Measurements from ENCODE around the gene NR3C2.
"Not testable (repeated sequence)": the region's sequence is repeated elsewhere in the genome, so short reads cannot be mapped to it uniquely, and the experiment has no call there.

NR3C2 gene

GRCh38 chr4:148211533-148211932, 230.7 kb downstream of the NR3C2 start:
- no peaks in the 10 kb centered on the region for H3K36me3 ChIP-seq (ENCODE audit: insufficient read depth, low read length)
- H3K9me3 ChIP-seq (replicated peaks; ENCODE audit: low read length), result no peaks in the 10 kb centered on the region
- H3K4me1 ChIP-seq (ENCODE audit: control insufficient read depth, insufficient read depth, low read length), result peaks cover 3% of the 10 kb centered on the region
- no peak overlapping the region for H3K4me3 ChIP-seq (ENCODE audit: low read length)
- no peak overlapping the region for H3K9ac ChIP-seq (ENCODE audit: low read depth, low read length)
- no peak overlapping the region for H3K4me2 ChIP-seq (ENCODE audit: low read length)
- H3K27me3 ChIP-seq (ENCODE audit: control insufficient read depth, insufficient read depth, low read length), result no peaks in the 10 kb centered on the region

- H3K27me3 ChIP-seq (ENCODE audit: control insufficient read depth, insufficient read depth, low read length), result no peaks in the 10 kb centered on the region
- H3K4me3 ChIP-seq (ENCODE audit: low read length), result no peak overlapping the region
- H3K9ac ChIP-seq (ENCODE audit: low read depth, low read length), result no peak overlapping the region
- H3K36me3 ChIP-seq (ENCODE audit: insufficient read depth, low read length), result no peaks in the 10 kb centered on the region
- no peaks in the 10 kb centered on the region for H3K9me3 ChIP-seq (replicated peaks; ENCODE audit: low read length)
- no peak overlapping the region for H3K4me2 ChIP-seq (ENCODE audit: low read length)
- H3K4me1 ChIP-seq (ENCODE audit: control insufficient read depth, insufficient read depth, low read length), result peaks cover 3% of the 10 kb centered on the region
Observed at GRCh38 chr4:148210661-148211060, 231.6 kb downstream of the NR3C2 start.

GRCh38 chr4:148207068-148207467, 235.1 kb downstream of the NR3C2 start:
- no peaks in the 10 kb centered on the region for H3K9me3 ChIP-seq (replicated peaks; ENCODE audit: low read length)
- H3K36me3 ChIP-seq (ENCODE audit: insufficient read depth, low read length), result no peaks in the 10 kb centered on the region
- no peaks in the 10 kb centered on the region for H3K4me1 ChIP-seq (ENCODE audit: control insufficient read depth, insufficient read depth, low read length)
- no peak overlapping the region for H3K4me2 ChIP-seq (ENCODE audit: low read length)
- H3K4me3 ChIP-seq (ENCODE audit: low read length), result no peak overlapping the region
- peaks cover 7% of the 10 kb centered on the region for H3K27me3 ChIP-seq (ENCODE audit: control insufficient read depth, insufficient read depth, low read length)
- no peak overlapping the region for H3K9ac ChIP-seq (ENCODE audit: low read depth, low read length)

DNA sequence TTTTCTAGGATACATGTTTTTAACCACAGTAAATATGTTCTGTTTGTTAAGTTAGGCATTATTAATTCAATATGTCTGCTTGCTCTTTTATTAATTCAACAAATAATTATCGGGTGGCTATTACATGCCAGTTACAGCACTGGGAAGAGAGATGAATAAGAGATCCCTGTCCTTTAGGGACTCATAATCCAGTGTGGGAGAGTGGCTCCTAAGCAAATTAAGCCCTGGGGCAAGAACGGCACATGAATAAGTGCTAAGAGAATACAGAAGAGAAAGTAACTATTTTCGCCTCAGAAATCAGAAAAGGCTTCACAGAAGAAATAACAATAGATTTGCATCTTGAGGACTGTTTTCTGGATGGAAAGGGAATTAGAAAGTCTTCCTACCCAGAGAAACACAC, 236.7 kb downstream of the NR3C2 start:
- H3K36me3 ChIP-seq (ENCODE audit: insufficient read depth, low read length), result no peaks in the 10 kb centered on the region
- H3K4me2 ChIP-seq (ENCODE audit: low read length), result no peak overlapping the region
- H3K27me3 ChIP-seq (ENCODE audit: control insufficient read depth, insufficient read depth, low read length), result peaks cover 7% of the 10 kb centered on the region
- H3K9ac ChIP-seq (ENCODE audit: low read depth, low read length), result no peak overlapping the region
- H3K4me3 ChIP-seq (ENCODE audit: low read length), result no peak overlapping the region
- H3K4me1 ChIP-seq (ENCODE audit: control insufficient read depth, insufficient read depth, low read length), result no peaks in the 10 kb centered on the region
- no peaks in the 10 kb centered on the region for H3K9me3 ChIP-seq (replicated peaks; ENCODE audit: low read length)

DNA sequence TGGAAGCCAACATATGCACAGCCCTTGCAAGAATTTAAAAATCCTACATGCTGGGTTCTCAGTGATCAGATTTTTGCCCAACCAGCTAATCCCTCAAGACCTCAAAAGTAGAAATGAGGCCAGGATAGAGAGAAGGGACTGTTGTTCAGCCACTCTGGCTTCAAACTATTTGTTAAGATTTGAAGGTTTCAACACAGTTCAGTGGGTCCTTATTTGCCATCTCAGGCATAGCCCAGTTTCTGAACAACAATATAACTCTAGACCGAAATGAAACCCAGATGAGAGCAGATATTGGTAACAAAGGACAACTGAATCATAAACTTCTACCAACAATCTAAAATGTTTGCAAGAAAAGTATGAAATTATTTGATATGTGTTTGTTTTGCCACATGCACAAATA, 237.3 kb downstream of the NR3C2 start:
- no peak overlapping the region for H3K4me2 ChIP-seq (ENCODE audit: low read length)
- H3K27me3 ChIP-seq (ENCODE audit: control insufficient read depth, insufficient read depth, low read length), result peaks cover 7% of the 10 kb centered on the region
- no peaks in the 10 kb centered on the region for H3K36me3 ChIP-seq (ENCODE audit: insufficient read depth, low read length)
- H3K9ac ChIP-seq (ENCODE audit: low read depth, low read length), result no peak overlapping the region
- H3K4me1 ChIP-seq (ENCODE audit: control insufficient read depth, insufficient read depth, low read length), result no peaks in the 10 kb centered on the region
- H3K9me3 ChIP-seq (replicated peaks; ENCODE audit: low read length), result no peaks in the 10 kb centered on the region
- H3K4me3 ChIP-seq (ENCODE audit: low read length), result no peak overlapping the region

- Histone ChIP-seq H3K9ac (ENCODE audit: low read depth, low read length) (no peak overlapping the region), H3K4me2 (ENCODE audit: low read length) (no peak overlapping the region), H3K4me1 (ENCODE audit: control insufficient read depth, insufficient read depth, low read length) (no peaks in the 10 kb centered on the region), H3K36me3 (ENCODE audit: insufficient read depth, low read length) (no peaks in the 10 kb centered on the region), H3K27me3 (ENCODE audit: control insufficient read depth, insufficient read depth, low read length) (peaks cover 7% of the 10 kb centered on the region), H3K4me3 (ENCODE audit: low read length) (no peak overlapping the region), H3K9me3 (replicated peaks; ENCODE audit: low read length) (no peaks in the 10 kb centered on the region)
Observed at GRCh38 chr4:148204171-148204570, 238.0 kb downstream of the NR3C2 start.

DNA sequence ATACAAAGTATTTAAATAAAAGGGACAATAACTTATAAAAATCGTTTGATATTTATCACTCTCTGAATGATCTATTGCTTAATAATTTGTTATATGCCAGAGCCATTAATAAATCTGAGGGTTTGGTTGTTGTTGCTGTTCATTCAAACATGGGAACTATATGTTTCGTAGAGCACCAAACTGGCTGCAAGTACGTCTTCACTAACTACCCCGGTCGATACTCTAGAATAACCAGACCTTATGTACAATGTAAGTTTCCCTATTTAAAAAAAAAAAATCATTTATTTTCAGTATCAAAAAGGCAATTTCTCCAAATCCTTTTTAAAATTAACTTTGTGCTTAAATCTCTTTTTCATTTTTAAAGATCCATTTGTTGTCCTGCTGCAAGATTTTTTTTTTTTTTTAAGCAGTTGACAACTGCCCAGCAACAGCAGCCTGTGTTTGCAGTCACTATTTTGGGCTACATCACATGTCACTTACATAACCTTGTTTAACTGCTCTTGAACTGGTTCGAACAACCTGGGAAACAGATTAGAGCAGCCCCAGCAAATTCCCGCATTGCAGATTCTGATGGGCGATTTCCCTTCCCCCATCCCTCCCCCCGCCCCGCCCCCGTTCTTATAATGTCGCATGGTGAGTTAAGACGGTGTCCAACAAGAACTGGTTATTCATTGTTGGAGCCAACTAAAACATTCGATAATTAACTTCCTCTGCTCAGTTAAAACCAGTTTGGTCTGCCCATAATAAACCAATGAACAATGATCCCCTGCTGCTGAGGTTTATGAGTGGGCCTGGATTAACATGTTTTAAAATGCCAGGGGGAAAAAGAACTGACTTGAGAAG, 238.9 kb downstream of the NR3C2 start:
- H3K9me3 ChIP-seq (replicated peaks; ENCODE audit: low read length), result no peaks in the 10 kb centered on the region
- H3K27me3 ChIP-seq (ENCODE audit: control insufficient read depth, insufficient read depth, low read length), result peaks cover 7% of the 10 kb centered on the region
- no peak overlapping the region for H3K4me2 ChIP-seq (ENCODE audit: low read length)
- H3K4me1 ChIP-seq (ENCODE audit: control insufficient read depth, insufficient read depth, low read length), result no peaks in the 10 kb centered on the region
- no peaks in the 10 kb centered on the region for H3K36me3 ChIP-seq (ENCODE audit: insufficient read depth, low read length)
- H3K9ac ChIP-seq (ENCODE audit: low read depth, low read length), result no peak overlapping the region
- no peak overlapping the region for H3K4me3 ChIP-seq (ENCODE audit: low read length)

DNA sequence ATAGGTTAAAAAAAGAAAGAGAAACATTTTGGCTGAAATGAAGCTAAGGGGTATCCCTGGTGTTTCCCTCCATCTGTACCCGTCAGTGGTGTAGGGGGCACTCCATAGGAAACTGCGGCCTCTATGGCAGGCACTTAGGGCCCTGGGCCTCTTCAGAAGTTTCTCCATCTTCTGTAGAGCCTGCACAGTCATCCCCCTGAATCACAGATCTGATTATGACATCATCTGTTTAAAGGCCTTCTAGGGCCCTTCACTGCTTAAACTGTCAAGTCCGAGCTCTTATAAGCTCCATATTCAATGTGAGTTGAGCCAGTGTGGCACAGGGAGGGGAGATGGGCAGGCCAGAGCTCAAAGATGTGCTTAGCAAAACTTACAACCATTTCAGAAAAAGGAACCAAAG, 241.3 kb downstream of the NR3C2 start:
- peaks cover 7% of the 10 kb centered on the region for H3K27me3 ChIP-seq (ENCODE audit: control insufficient read depth, insufficient read depth, low read length)
- no peak overlapping the region for H3K4me2 ChIP-seq (ENCODE audit: low read length)
- no peak overlapping the region for H3K4me3 ChIP-seq (ENCODE audit: low read length)
- no peaks in the 10 kb centered on the region for H3K4me1 ChIP-seq (ENCODE audit: control insufficient read depth, insufficient read depth, low read length)
- no peaks in the 10 kb centered on the region for H3K9me3 ChIP-seq (replicated peaks; ENCODE audit: low read length)
- no peak overlapping the region for H3K9ac ChIP-seq (ENCODE audit: low read depth, low read length)
- H3K36me3 ChIP-seq (ENCODE audit: insufficient read depth, low read length), result no peaks in the 10 kb centered on the region

DNA sequence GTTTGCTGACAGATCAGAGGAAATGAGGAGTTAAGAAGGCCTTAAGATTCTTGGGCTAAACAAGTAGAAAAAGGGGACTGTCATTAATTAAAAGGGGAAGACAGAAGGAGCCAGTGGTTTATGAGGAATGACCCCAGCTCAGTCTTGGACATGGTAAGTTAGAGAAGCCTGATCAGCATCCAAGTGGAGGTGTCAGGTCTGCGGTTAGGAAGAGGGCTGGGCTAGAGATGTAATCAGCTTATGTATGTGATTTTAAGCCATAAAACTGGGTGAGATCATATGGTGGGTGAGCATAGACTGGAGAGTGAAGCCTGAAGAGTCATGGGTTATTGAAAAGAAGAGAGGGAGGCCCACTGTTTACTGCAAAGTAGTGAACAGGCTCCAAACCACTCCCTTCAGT, 246.1 kb downstream of the NR3C2 start:
- H3K9me3 ChIP-seq (replicated peaks; ENCODE audit: low read length), result no peaks in the 10 kb centered on the region
- H3K9ac ChIP-seq (ENCODE audit: low read depth, low read length), result no peak overlapping the region
- H3K4me1 ChIP-seq (ENCODE audit: control insufficient read depth, insufficient read depth, low read length), result no peaks in the 10 kb centered on the region
- H3K4me2 ChIP-seq (ENCODE audit: low read length), result no peak overlapping the region
- no peak overlapping the region for H3K4me3 ChIP-seq (ENCODE audit: low read length)
- H3K27me3 ChIP-seq (ENCODE audit: control insufficient read depth, insufficient read depth, low read length), result no peaks in the 10 kb centered on the region
- H3K36me3 ChIP-seq (ENCODE audit: insufficient read depth, low read length), result no peaks in the 10 kb centered on the region

DNA sequence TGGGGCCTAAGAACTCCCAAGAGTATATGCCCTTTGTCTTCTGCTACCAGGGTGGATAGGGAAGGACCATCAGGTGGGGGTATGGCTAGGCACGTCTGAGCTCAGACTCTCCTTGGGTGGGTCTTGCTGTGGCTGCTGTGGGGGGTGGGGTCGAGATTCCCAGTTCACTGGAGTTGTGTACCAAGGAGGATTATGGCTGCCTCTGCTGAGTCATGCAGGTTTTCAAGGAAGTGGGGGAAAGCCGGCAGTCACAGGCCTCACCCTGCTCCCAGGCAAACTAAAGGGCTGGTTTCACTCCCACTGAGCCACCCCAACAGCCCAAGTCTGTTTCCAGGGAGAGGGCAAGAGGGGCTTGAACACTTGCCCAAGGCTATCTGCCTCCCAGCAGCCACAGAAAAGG, 249.7 kb downstream of the NR3C2 start:
- Histone ChIP-seq H3K36me3 (ENCODE audit: insufficient read depth, low read length) (no peaks in the 10 kb centered on the region), H3K9ac (ENCODE audit: low read depth, low read length) (no peak overlapping the region), H3K27me3 (ENCODE audit: control insufficient read depth, insufficient read depth, low read length) (no peaks in the 10 kb centered on the region)

GRCh38 chr4:148187454-148188222, 254.6 kb downstream of the NR3C2 start:
- H3K9ac ChIP-seq (ENCODE audit: low read depth, low read length); H3K4me1 ChIP-seq (ENCODE audit: control insufficient read depth, insufficient read depth, low read length); H3K4me2 ChIP-seq (ENCODE audit: low read length); H3K9me3 ChIP-seq (replicated peaks; ENCODE audit: low read length); H3K27me3 ChIP-seq (ENCODE audit: control insufficient read depth, insufficient read depth, low read length); H3K4me3 ChIP-seq (ENCODE audit: low read length); H3K36me3 ChIP-seq (ENCODE audit: insufficient read depth, low read length): not testable (repeated sequence)

More for the DNA sequence above, 249.7 kb downstream of the NR3C2 start:
- no peak overlapping the region for H3K4me3 ChIP-seq (ENCODE audit: low read length)
- H3K4me2 ChIP-seq (ENCODE audit: low read length), result no peak overlapping the region
- H3K9me3 ChIP-seq (replicated peaks; ENCODE audit: low read length), result no peaks in the 10 kb centered on the region
- no peaks in the 10 kb centered on the region for H3K4me1 ChIP-seq (ENCODE audit: control insufficient read depth, insufficient read depth, low read length)

- Histone ChIP-seq H3K27me3 (ENCODE audit: control insufficient read depth, insufficient read depth, low read length) (no peaks in the 10 kb centered on the region), H3K9me3 (replicated peaks; ENCODE audit: low read length) (no peaks in the 10 kb centered on the region), H3K9ac (ENCODE audit: low read depth, low read length) (no peak overlapping the region), H3K4me2 (ENCODE audit: low read length) (no peak overlapping the region), H3K36me3 (ENCODE audit: insufficient read depth, low read length) (no peaks in the 10 kb centered on the region), H3K4me1 (ENCODE audit: control insufficient read depth, insufficient read depth, low read length) (no peaks in the 10 kb centered on the region), H3K4me3 (ENCODE audit: low read length) (no peak overlapping the region)
Observed at GRCh38 chr4:148184922-148185321, 257.3 kb downstream of the NR3C2 start.

Measured in skeletal muscle satellite cell (primary cell).